K562 (cell line): ENCODE data around the gene NPTXR. TPM values are rescaled to one million over a fixed set of nuclear protein-coding genes. Genes with fewer than 3 reads are reported as not detected.

Source experiments
- CAMTA2 ChIP-seq: fragments of 250-450 bp; sonication (Bioruptor Pico); conservative IDR thresholded peaks from 2 replicates; pipeline ENCODE4 v1.5.1; 2022
- CEBPB ChIP-seq: fragments of 450-650 bp; IDR thresholded peaks from 2 replicates; pipeline ENCODE4 v1.6.1; 2016; ENCODE audit warnings: missing genetic modification characterization, missing compliant biosample characterization
- EZH2 ChIP-seq: IDR thresholded peaks from 2 replicates; pipeline ENCODE4 v1.6.1; 2012; ENCODE audit warnings: low read depth, mild to moderate bottlenecking, inconsistent platforms, low read length, borderline replicate concordance
- GTF2A2 ChIP-seq: IDR thresholded peaks from 2 replicates; pipeline ENCODE4 v1.6.1; 2016; ENCODE audit warnings: mild to moderate bottlenecking, missing genetic modification characterization, missing compliant biosample characterization
- HDAC6 ChIP-seq: IDR thresholded peaks from 2 replicates; pipeline ENCODE4 v1.6.1; 2012; ENCODE audit warnings: low read depth, mild to moderate bottlenecking, control low read depth, inconsistent platforms, low read length, moderate library complexity
- NUFIP1 ChIP-seq: fragments of 450-650 bp; IDR thresholded peaks from 2 replicates; pipeline ENCODE4 v1.6.1; 2018; ENCODE audit not compliant: partially characterized antibody
- PHB2 ChIP-seq: fragments of 450-650 bp; IDR thresholded peaks from 2 replicates; pipeline ENCODE4 v1.6.1; 2017; ENCODE audit warnings: low read depth
- RBM22 ChIP-seq: fragments of 200-400 bp; formaldehyde crosslinking; IDR thresholded peaks from 2 replicates; pipeline ENCODE4 v1.6.1; 2018; ENCODE audit warnings: low read length, low read depth; ENCODE audit not compliant: poor library complexity, severe bottlenecking
- ZBTB33 ChIP-seq: sonication (generic); formaldehyde crosslinking; IDR thresholded peaks from 2 replicates; pipeline ENCODE4 v1.8.1; 2023; ENCODE audit warnings: mild to moderate bottlenecking, missing genetic modification reagents
- ZFX ChIP-seq: sonication (generic); formaldehyde crosslinking; IDR thresholded peaks from 2 replicates; pipeline ENCODE4 v1.8.0; 2022; ENCODE audit warnings: mild to moderate bottlenecking, missing genetic modification reagents, moderate library complexity
- ZNF133 ChIP-seq: fragments of 250-450 bp; sonication (Bioruptor Pico); IDR thresholded peaks from 2 replicates; pipeline ENCODE4 v1.4.0; 2020; ENCODE audit warnings: mild to moderate bottlenecking
- ZNF347 ChIP-seq: fragments of 450-650 bp; formaldehyde crosslinking; IDR thresholded peaks from 2 replicates; pipeline ENCODE4 v1.4.0; 2020; ENCODE audit warnings: low read depth, mild to moderate bottlenecking, moderate library complexity
- ZNF778 ChIP-seq: fragments of 450-650 bp; formaldehyde crosslinking; IDR thresholded peaks from 2 replicates; pipeline ENCODE4 v1.4.0; 2020; ENCODE audit warnings: mild to moderate bottlenecking, moderate library complexity
- ZNF780A ChIP-seq: fragments of 250-450 bp; sonication (Bioruptor Pico); IDR thresholded peaks from 2 replicates; pipeline ENCODE4 v1.5.0; 2021; ENCODE audit warnings: mild to moderate bottlenecking
- polyA plus RNA-seq, 8 experiments: library from polyadenylated mRNA; depleted of rRNA in 4 of 8; stranded (reverse) in 5 of 8; unstranded in 3 of 8; fragments of >200 nt; fragmentation: Nextera tagmentation in 2 of 8; fragmentation: Illumina TruSeq in 1 of 8; extraction: Ambion mirVana in 2 of 8; extraction: Trizol in 1 of 8; gene quantifications; 2 replicates each; pipeline versions ENCODE4 v1.2.1 to v1.2.3, GENCODE V29; 2011 to 2014; ENCODE audit warnings: inconsistent platforms in 1 of 8, missing spikeins in 1 of 8
- total RNA-seq, 7 experiments: library from RNA; depleted of rRNA in 6 of 7; stranded (reverse); fragments of >200 nt in 6 of 7; fragmentation: Illumina TruSeq in 2 of 7; extraction: Trizol in 2 of 7; gene quantifications; 2 replicates each; pipeline versions ENCODE4 v1.2.1 to v1.2.3, GENCODE V29; 2011 to 2021; ENCODE audit warnings: low replicate concordance in 1 of 7
- TF ChIP-seq, protein P1 (sequence below): fragments of 450-650 bp; formaldehyde crosslinking; IDR thresholded peaks from 2 replicates; pipeline ENCODE4 v1.4.0; 2020; ENCODE audit warnings: mild to moderate bottlenecking, mixed read lengths
- TF ChIP-seq, protein P2 (sequence below), 2 experiments: fragments of 450-650 bp; formaldehyde crosslinking in 1 of 2; IDR thresholded peaks; 2 replicates each; pipeline versions ENCODE4 v1.4.0 to v1.6.1; 2014 to 2020; ENCODE audit warnings: mild to moderate bottlenecking in 2 of 2, borderline replicate concordance in 1 of 2, low read depth in 1 of 2
- TF ChIP-seq, protein P3 (sequence below): fragments of 250-450 bp; sonication (Bioruptor Pico); IDR thresholded peaks from 2 replicates; pipeline ENCODE4 v1.6.1; 2021; ENCODE audit warnings: mild to moderate bottlenecking

Gene NPTXR
- total and polyA plus RNA-seq, 9 of the 15 experiments (the other 6 are each of a cell fraction or from before 2014, with no cell fraction given), result 0.01 to 3.1 (median 1.1) TPM

DNA sequence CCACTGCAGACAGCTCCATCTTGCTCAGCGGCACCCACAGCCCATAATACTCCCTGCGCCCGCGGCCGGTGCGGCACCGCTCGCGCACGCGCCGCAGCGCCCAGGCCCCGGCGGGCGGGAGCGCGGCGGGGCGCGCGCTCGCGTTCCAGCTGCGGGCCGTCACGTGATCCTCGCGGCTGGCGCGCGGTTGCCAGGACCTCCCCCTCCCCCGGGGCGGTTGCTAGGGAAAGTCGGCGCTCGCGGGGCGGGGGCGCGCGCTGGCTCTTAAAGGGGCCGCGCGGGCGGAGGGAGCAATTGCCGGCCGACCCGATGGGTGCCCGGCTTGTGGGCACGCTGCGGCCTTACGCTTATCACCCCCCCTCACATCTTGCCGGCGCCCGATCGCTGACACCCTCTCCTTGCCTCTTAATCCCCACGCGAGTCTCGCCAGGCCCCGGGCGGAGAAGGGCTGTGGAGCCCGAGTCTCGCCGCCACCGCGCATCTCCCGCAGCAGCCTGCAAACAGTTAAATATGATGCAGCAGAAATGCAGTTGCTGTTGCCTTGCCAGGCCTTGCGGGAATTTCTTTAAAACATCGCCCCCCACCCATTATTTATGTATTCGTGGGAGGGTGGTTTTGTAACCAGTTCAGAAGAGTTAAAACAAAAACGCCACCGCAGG, 28.5 kb upstream of the NPTXR start, which contains the start of gene CBX6 (continued):
- TF ChIP-seq ZBTB33 (CRISPR knock-in tag) (no peak), PHB2 (no peak), EZH2 (no peak), ZNF780A (no peak), ZNF778 (no peak), GTF2A2 (tag) (no peak), RBM22 (no peak), ZFX (CRISPR knock-in tag) (no peak), NUFIP1 (no peak), ZNF347 (CRISPR knock-in tag) (no peak), CEBPB (tag) (no peak), HDAC6 (no peak), CAMTA2 (CRISPR knock-in tag) (no peak), ZNF133 (CRISPR knock-in tag) (no peak)
- TF ChIP-seq, protein P1, sequence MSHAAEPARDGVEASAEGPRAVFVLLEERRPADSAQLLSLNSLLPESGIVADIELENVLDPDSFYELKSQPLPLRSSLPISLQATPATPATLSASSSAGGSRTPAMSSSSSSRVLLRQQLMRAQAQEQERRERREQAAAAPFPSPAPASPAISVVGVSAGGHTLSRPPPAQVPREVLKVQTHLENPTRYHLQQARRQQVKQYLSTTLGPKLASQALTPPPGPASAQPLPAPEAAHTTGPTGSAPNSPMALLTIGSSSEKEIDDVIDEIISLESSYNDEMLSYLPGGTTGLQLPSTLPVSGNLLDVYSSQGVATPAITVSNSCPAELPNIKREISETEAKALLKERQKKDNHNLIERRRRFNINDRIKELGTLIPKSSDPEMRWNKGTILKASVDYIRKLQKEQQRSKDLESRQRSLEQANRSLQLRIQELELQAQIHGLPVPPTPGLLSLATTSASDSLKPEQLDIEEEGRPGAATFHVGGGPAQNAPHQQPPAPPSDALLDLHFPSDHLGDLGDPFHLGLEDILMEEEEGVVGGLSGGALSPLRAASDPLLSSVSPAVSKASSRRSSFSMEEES (CRISPR knock-in tag), result peak; percentile 98
- TF ChIP-seq, protein P2, sequence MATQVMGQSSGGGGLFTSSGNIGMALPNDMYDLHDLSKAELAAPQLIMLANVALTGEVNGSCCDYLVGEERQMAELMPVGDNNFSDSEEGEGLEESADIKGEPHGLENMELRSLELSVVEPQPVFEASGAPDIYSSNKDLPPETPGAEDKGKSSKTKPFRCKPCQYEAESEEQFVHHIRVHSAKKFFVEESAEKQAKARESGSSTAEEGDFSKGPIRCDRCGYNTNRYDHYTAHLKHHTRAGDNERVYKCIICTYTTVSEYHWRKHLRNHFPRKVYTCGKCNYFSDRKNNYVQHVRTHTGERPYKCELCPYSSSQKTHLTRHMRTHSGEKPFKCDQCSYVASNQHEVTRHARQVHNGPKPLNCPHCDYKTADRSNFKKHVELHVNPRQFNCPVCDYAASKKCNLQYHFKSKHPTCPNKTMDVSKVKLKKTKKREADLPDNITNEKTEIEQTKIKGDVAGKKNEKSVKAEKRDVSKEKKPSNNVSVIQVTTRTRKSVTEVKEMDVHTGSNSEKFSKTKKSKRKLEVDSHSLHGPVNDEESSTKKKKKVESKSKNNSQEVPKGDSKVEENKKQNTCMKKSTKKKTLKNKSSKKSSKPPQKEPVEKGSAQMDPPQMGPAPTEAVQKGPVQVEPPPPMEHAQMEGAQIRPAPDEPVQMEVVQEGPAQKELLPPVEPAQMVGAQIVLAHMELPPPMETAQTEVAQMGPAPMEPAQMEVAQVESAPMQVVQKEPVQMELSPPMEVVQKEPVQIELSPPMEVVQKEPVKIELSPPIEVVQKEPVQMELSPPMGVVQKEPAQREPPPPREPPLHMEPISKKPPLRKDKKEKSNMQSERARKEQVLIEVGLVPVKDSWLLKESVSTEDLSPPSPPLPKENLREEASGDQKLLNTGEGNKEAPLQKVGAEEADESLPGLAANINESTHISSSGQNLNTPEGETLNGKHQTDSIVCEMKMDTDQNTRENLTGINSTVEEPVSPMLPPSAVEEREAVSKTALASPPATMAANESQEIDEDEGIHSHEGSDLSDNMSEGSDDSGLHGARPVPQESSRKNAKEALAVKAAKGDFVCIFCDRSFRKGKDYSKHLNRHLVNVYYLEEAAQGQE (IDR thresholded peaks at IDR 0.05; ENCODE audit: borderline replicate concordance), result peak; percentile 63
- TF ChIP-seq, protein P2 (CRISPR knock-in tag; IDR thresholded peaks at IDR 0.05; ENCODE audit: low read depth), result no peak
- TF ChIP-seq, protein P3, sequence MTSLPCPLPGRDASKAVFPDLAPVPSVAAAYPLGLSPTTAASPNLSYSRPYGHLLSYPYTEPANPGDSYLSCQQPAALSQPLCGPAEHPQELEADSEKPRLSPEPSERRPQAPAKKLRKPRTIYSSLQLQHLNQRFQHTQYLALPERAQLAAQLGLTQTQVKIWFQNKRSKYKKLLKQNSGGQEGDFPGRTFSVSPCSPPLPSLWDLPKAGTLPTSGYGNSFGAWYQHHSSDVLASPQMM (CRISPR knock-in tag), result no peak
